NB4 (cell line): Measurements from ENCODE around the gene TBR1.

Source experiments
- DNase-seq: peaks from one replicate; pipeline ENCODE4 v3.0.0; 2010; ENCODE audit warnings: low read depth
- H3K4me3 ChIP-seq: one replicate; pipeline ENCODE4 v1.5.1; 2011; ENCODE audit warnings: mild to moderate bottlenecking, low read depth, low read length, moderate library complexity
- CTCF ChIP-seq: IDR thresholded peaks from one replicate; pipeline ENCODE4 v1.5.1; 2012; ENCODE audit warnings: low read depth, low read length
- MAX ChIP-seq: IDR thresholded peaks from 2 replicates; pipeline ENCODE4 v1.6.1; 2011; ENCODE audit warnings: low read depth, low read length
- MYC ChIP-seq: IDR thresholded peaks from 2 replicates; pipeline ENCODE4 v1.6.1; 2011; ENCODE audit warnings: low read depth, low read length
- POLR2A ChIP-seq: IDR thresholded peaks from 2 replicates; pipeline ENCODE4 v1.6.1; 2011; ENCODE audit warnings: mild to moderate bottlenecking; ENCODE audit not compliant: insufficient read length; ENCODE audit errors: extremely low read depth

The TBR1 gene

GRCh38 chr2:161415034-161415986 is 787 bp upstream of the TBR1 start:
- peak; percentile 30 for DNase-seq
- no peak for TF ChIP-seq CTCF
- TF ChIP-seq POLR2A = no peak
- TF ChIP-seq MAX = no peak
- peak overlapping the region; percentile 6 for H3K4me3 ChIP-seq

GRCh38 chr2:161416708-161417437 is 776 bp downstream of the TBR1 start:
- no peak overlapping the region for H3K4me3 ChIP-seq
- DNase-seq = no peak
- TF ChIP-seq CTCF (no peak), MYC (no peak), POLR2A (no peak), MAX (no peak)

- DNase-seq = no peak
- TF ChIP-seq POLR2A (no peak), CTCF (no peak), MAX (no peak), MYC (no peak)
- H3K4me3 ChIP-seq = no peak overlapping the region
Observed at GRCh38 chr2:161417438-161418274, 1.6 kb downstream of the TBR1 start.

GRCh38 chr2:161418275-161418714 is 2.2 kb downstream of the TBR1 start:
- DNase-seq = no peak
- no peak overlapping the region for H3K4me3 ChIP-seq
- no peak for TF ChIP-seq POLR2A
- TF ChIP-seq MYC = no peak
- TF ChIP-seq CTCF = no peak
- TF ChIP-seq MAX = no peak
